Vagina (tissue), 2 donors: Measurements from ENCODE around the gene C1R.

Experiments used
- CTCF ChIP-seq, 3 experiments: fragments of 450-650 bp in 2 of 3; fragments of 200-600 bp in 1 of 3; sonication (generic) in 1 of 3; IDR thresholded peaks; one replicate each; pipeline ENCODE4 v1.5.1; 2017 to 2019; ENCODE audit warnings: antibody characterized with exemption in 3 of 3, mild to moderate bottlenecking in 2 of 3, moderate library complexity in 2 of 3
- POLR2A ChIP-seq, 2 donors: fragments of 450-650 bp; IDR thresholded peaks; one replicate each; pipeline ENCODE4 v1.6.1; 2017; ENCODE audit warnings: antibody characterized with exemption in 2 of 2, mild to moderate bottlenecking in 2 of 2, moderate library complexity in 2 of 2
- POLR2AphosphoS5 ChIP-seq, 2 donors: sonication (generic); formaldehyde crosslinking; IDR thresholded peaks; one replicate each; pipeline ENCODE4 v1.9.0; 2017; ENCODE audit warnings: antibody characterized with exemption in 2 of 2, mild to moderate bottlenecking in 2 of 2, low read depth in 1 of 2; ENCODE audit not compliant: insufficient read depth in 1 of 2

GRCh38 chr12:7100239-7100638, 8.0 kb upstream of the C1R start:
- TF ChIP-seq CTCF (IDR thresholded peaks at IDR 0.05) (no peak), POLR2A (IDR thresholded peaks at IDR 0.05) (no peak), POLR2AphosphoS5 (IDR thresholded peaks at IDR 0.05; ENCODE audit: insufficient read depth in 1 of 2, low read depth in 1 of 2) (no peak)
